HepG2 (cell line): ENCODE measurements around the gene DDX50. TPM values are rescaled to one million over a fixed set of nuclear protein-coding genes. Genes with fewer than 3 reads are reported as not detected.
A peak's percentile ranks its signal among the peaks of the same experiment; 100 is the strongest.

Experiments
- ATAC-seq: fragments of 200-7000 bp; cut with Tn5 transposase; 3 replicates; pipeline ENCODE4 v1.9.1; 2020; ENCODE audit warnings: mild to moderate bottlenecking, moderate library complexity
- BruUV-seq: library from RNA; stranded (reverse); fragments of 400-500 nt; replicated peaks from 2 replicates; lab custom pipeline; 2021; lab: Mats Ljungman, UMichigan
- CTCF ChIA-PET: fragments of 300-600 bp; formaldehyde crosslinking; extraction: SDS; loops from one replicate; lab custom pipeline; 2021; ENCODE audit warnings: low total read pairs, inconsistent platforms, low intra/inter-chr PET ratio; lab: Yijun Ruan, JAX
- POLR2A ChIA-PET: fragments of 350-600 bp; sonication (Branson Sonifier 250); formaldehyde crosslinking; loops from one replicate; lab custom pipeline; 2020; ENCODE audit warnings: antibody characterized with exemption, inconsistent platforms; lab: Yijun Ruan, JAX
- DNase-seq: peaks from one replicate; pipeline ENCODE4 v3.0.0-alpha.2; 2015; ENCODE audit warnings: low spot score
- FAIRE-seq: peaks from 3 replicates; lab custom pipeline; 2011; peaks lifted over from hg19 to GRCh38; lab: Jason Lieb, UNC
- H2AFZ ChIP-seq: one replicate; pipeline ENCODE4 v1.6.1; 2011; ENCODE audit warnings: low read length, inconsistent platforms
- H3K27ac ChIP-seq: fragments of 300-600 bp; 3 replicates; pipeline ENCODE4 v1.8.0; 2011; ENCODE audit warnings: mixed run types, mild to moderate bottlenecking, mixed read lengths, low read length, inconsistent platforms; ENCODE audit not compliant: insufficient read depth; ENCODE audit errors: extremely low read length
- H3K27me3 ChIP-seq, 2 experiments: fragments of 200-600 bp in 1 of 2; 2 replicates in 1 of 2; 3 replicates in 1 of 2; pipeline versions ENCODE4 v1.6.0 to v1.8.0; 2011; ENCODE audit warnings: low read length in 2 of 2, mild to moderate bottlenecking in 2 of 2, moderate library complexity in 2 of 2, inconsistent platforms in 1 of 2; ENCODE audit not compliant: insufficient read depth in 2 of 2, control insufficient read depth in 1 of 2
- H3K36me3 ChIP-seq, 2 experiments: fragments of 200-600 bp in 1 of 2; replicated peaks in 1 of 2; 2 replicates in 1 of 2; 3 replicates in 1 of 2; pipeline versions ENCODE4 v1.5.1 to v1.8.0; 2011; ENCODE audit warnings: low read length in 2 of 2, inconsistent platforms in 1 of 2; ENCODE audit not compliant: insufficient read depth in 2 of 2, control insufficient read depth in 1 of 2
- H3K4me1 ChIP-seq: 2 replicates; pipeline ENCODE4 v1.5.1; 2012; ENCODE audit warnings: low read length, inconsistent platforms; ENCODE audit not compliant: insufficient read depth
- H3K4me2 ChIP-seq: 2 replicates; pipeline ENCODE4 v1.6.0; 2011; ENCODE audit warnings: low read depth, low read length, inconsistent platforms
- H3K4me3 ChIP-seq, 3 experiments: fragments of 200-600 bp in 1 of 3; sonication (generic), shearing (Covaris generic) in 1 of 3; replicated peaks in 1 of 3; 2 replicates each; pipeline ENCODE4 v1.5.1; 2011 to 2016; ENCODE audit warnings: low read length in 3 of 3, inconsistent platforms in 2 of 3, low read depth in 2 of 3, mild to moderate bottlenecking in 2 of 3, control low read depth in 1 of 3, mixed read lengths in 1 of 3; ENCODE audit not compliant: insufficient read depth in 1 of 3
- H3K79me2 ChIP-seq: one replicate; pipeline ENCODE4 v1.6.1; 2011; ENCODE audit warnings: low read length, inconsistent platforms; ENCODE audit not compliant: insufficient read depth
- H3K9ac ChIP-seq: 2 replicates; pipeline ENCODE4 v1.6.0; 2011; ENCODE audit warnings: mild to moderate bottlenecking, low read depth, low read length, inconsistent platforms; ENCODE audit not compliant: insufficient read depth
- H3K9me3 ChIP-seq: 2 replicates; pipeline ENCODE4 v1.5.1; 2012; ENCODE audit warnings: mild to moderate bottlenecking, low read length
- H4K20me1 ChIP-seq: 2 replicates; pipeline ENCODE4 v1.6.0; 2011; ENCODE audit warnings: inconsistent platforms, mild to moderate bottlenecking, low read length, moderate library complexity; ENCODE audit not compliant: insufficient read depth
- BRCA1 ChIP-seq: sonication (generic); formaldehyde crosslinking; IDR thresholded peaks from 2 replicates; pipeline ENCODE4 v1.4.0; 2020; ENCODE audit warnings: missing genetic modification reagents
- HBP1 ChIP-seq: IDR thresholded peaks from 2 replicates; pipeline ENCODE4 v1.6.1; 2016; ENCODE audit warnings: low read depth, control low read depth
- KDM1A ChIP-seq: IDR thresholded peaks from 2 replicates; pipeline ENCODE4 v1.6.1; 2016; ENCODE audit warnings: missing compliant biosample characterization
- SIX4 ChIP-seq: sonication (generic); formaldehyde crosslinking; IDR thresholded peaks from 2 replicates; pipeline ENCODE4 v1.4.0; 2020; ENCODE audit warnings: missing genetic modification reagents
- SRSF9 ChIP-seq: fragments of 200-400 bp; formaldehyde crosslinking; IDR thresholded peaks from 2 replicates; pipeline ENCODE4 v1.6.1; 2018; ENCODE audit warnings: borderline replicate concordance, mild to moderate bottlenecking, low read depth, low read length; ENCODE audit not compliant: insufficient read depth, poor library complexity, severe bottlenecking
- YY1 ChIP-seq: IDR thresholded peaks from 2 replicates; pipeline ENCODE4 v1.6.1; 2011; ENCODE audit warnings: low read length, low read depth, moderate library complexity, mild to moderate bottlenecking; ENCODE audit not compliant: insufficient read depth, insufficient replicate concordance
- ZNF484 ChIP-seq: sonication (generic); formaldehyde crosslinking; IDR thresholded peaks from 2 replicates; pipeline ENCODE4 v1.5.1; 2020; ENCODE audit warnings: mild to moderate bottlenecking, low read depth, missing genetic modification reagents, borderline replicate concordance
- ZSCAN25 ChIP-seq: sonication (generic); formaldehyde crosslinking; IDR thresholded peaks from 2 replicates; pipeline ENCODE4 v1.8.0; 2022; ENCODE audit warnings: mild to moderate bottlenecking, missing genetic modification reagents
- WGBS: methylation state at CpG from one replicate; pipeline ENCODE4 v1.1.6; 2017; ENCODE audit warnings: low lambda C conversion rate; 5-methylcytosine and 5-hydroxymethylcytosine counted together
- in situ Hi-C: cut with HindIII; loops from 2 replicates; pipeline ENCODE4 v1.10.0; 2017; ENCODE audit warnings: low pct_unique_long_range_greater_than_20kb; ENCODE audit not compliant: extremely low pct_ligation_motif_present
- intact Hi-C: fragments of 100-400 bp; cut with micrococcal nuclease; formaldehyde crosslinking; loops from one replicate; pipeline ENCODE4 v1.10.0; 2022; ENCODE audit not compliant: unreplicated experiment
- polyA plus RNA-seq, 8 experiments: library from polyadenylated mRNA; depleted of rRNA in 3 of 8; stranded (reverse) in 7 of 8; unstranded in 1 of 8; fragments of >200 nt; fragmentation: Illumina TruSeq in 4 of 8; extraction: Trizol in 4 of 8; gene quantifications; 2 replicates each; pipeline versions ENCODE4 v1.2.1 to v1.2.3, GENCODE V29; 2011 to 2016; ENCODE audit warnings: low read depth in 4 of 8, missing spikeins in 1 of 8, mixed read lengths in 1 of 8; ENCODE audit not compliant: insufficient read depth in 1 of 8
- total RNA-seq, 5 experiments: library from RNA; depleted of rRNA; stranded (reverse); fragments of >200 nt; fragmentation: Illumina TruSeq; extraction: Trizol; gene quantifications; 2 replicates each; pipeline ENCODE4 v1.2.3, GENCODE V29; 2016; ENCODE audit warnings: low read depth in 1 of 5
- TF ChIP-seq, protein P1 (sequence below): sonication (generic); formaldehyde crosslinking; IDR thresholded peaks from 2 replicates; pipeline ENCODE4 v1.5.0; 2020; ENCODE audit warnings: missing genetic modification reagents

Gene DDX50
- total and polyA plus RNA-seq, 2 of the 13 experiments (the other 11 are each of a cell fraction or from before 2014, with no cell fraction given) = 19.0 to 38.2 TPM

DNA sequence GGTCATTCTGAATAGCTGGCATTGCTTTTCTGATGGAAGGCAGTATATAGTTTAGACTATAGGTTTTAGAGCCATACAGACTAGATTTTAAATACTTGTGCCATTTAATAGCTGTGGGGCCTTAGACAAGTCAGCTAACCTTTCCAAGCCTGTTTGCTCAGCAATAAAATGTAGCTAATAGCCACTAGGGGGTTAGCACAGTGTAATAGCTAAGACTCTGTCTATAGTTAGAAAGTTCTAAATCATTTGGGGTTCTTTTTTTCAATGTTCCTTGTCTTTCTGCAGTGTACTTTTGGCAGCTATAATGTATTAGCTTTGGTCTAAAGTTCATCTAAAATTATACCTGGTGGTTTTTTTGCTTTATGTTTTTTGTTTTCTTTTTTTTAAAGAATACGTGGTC is 80.0 kb downstream of the DDX50 start:
- ATAC-seq = peak; percentile 75

More for the DNA sequence above, 80.0 kb downstream of the DDX50 start:
- peak; percentile 19 for DNase-seq
- Histone ChIP-seq H3K79me2 (no peaks in the 10 kb centered on the region), H3K36me3 (peaks cover 17 to 81% of the 10 kb centered on the region in 2 experiments), H3K4me1 (no peaks in the 10 kb centered on the region), H2AFZ (no peak overlapping the region), H3K27me3 (no peaks in the 10 kb centered on the region), H3K4me2 (no peak overlapping the region), H3K9me3 (no peaks in the 10 kb centered on the region), H3K9ac (no peak overlapping the region), H3K27ac (no peak overlapping the region), H3K4me3 (no peak overlapping the region), H4K20me1 (no peaks in the 10 kb centered on the region; the same call in 1 of the 2 replicates)
- no TSS peak for BruUV-seq
- in situ Hi-C loops = no loop called here
- TF ChIP-seq YY1 = no peak
- TF ChIP-seq, protein P1, sequence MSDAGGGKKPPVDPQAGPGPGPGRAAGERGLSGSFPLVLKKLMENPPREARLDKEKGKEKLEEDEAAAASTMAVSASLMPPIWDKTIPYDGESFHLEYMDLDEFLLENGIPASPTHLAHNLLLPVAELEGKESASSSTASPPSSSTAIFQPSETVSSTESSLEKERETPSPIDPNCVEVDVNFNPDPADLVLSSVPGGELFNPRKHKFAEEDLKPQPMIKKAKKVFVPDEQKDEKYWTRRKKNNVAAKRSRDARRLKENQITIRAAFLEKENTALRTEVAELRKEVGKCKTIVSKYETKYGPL (CRISPR knock-in tag) = no peak
- TF ChIP-seq ZNF484 (CRISPR knock-in tag) = no peak
- TF ChIP-seq HBP1 (CRISPR knock-in tag) = no peak
- no peak for TF ChIP-seq SIX4 (CRISPR knock-in tag)
- no peak for TF ChIP-seq KDM1A
- no peak for TF ChIP-seq SRSF9
- TF ChIP-seq ZSCAN25 (CRISPR knock-in tag) = no peak
- TF ChIP-seq BRCA1 = no peak
- intact Hi-C loops = loop anchor here (1.0 kb wide), 1 partner anchor 112 kb away; no protein-coding TSS in a partner anchor
- CTCF ChIA-PET = no interaction called here
- no peak for FAIRE-seq
- POLR2A ChIA-PET = interaction anchor here (0.9 kb wide), 1 partner anchor 9 kb away, joined by 3 read pairs; no protein-coding TSS in a partner anchor
- WGBS = 98% methylated on average over 1 of the region's 1 CpG
